Activated CD8-positive, alpha-beta T cell treated with anti-CD3 and anti-CD28 coated beads, Interleukin-2, amount 10 ng/mL, durations not matched to agents 7 days and 5 days (primary cell): ENCODE measurements around the gene FYN. TPM values are rescaled to one million over a fixed set of nuclear protein-coding genes. Genes with fewer than 3 reads are reported as not detected.
"Not testable (repeated sequence)": the region's sequence is repeated elsewhere in the genome, so short reads cannot be mapped to it uniquely, and the experiment has no call there.

ENCODE experiments used
- ATAC-seq: fragments of 150-1000 bp; cut with Tn5 transposase; one replicate; pipeline ENCODE4 v1.10.0; 2021; ENCODE audit warnings: moderate library complexity
- CTCF ChIA-PET: fragments of 350-600 bp; sonication (Branson Sonifier 250); formaldehyde crosslinking; loops from one replicate; lab custom pipeline; 2021; ENCODE audit warnings: antibody characterized with exemption; lab: Charles Lee
- POLR2A ChIA-PET: fragments of 350-600 bp; sonication (Branson Sonifier 250); formaldehyde crosslinking; loops from one replicate; lab custom pipeline; 2021; ENCODE audit warnings: antibody characterized with exemption; lab: Charles Lee
- DNase-seq: peaks from one replicate; pipeline ENCODE4 v3.0.0-alpha.2; 2020
- H3K27ac Mint-ChIP-seq: one replicate; pipeline ENCODE4 v1.8.0; 2021; ENCODE audit warnings: mild to moderate bottlenecking, mixed read lengths
- H3K27me3 Mint-ChIP-seq: one replicate; pipeline ENCODE4 v1.8.0; 2021; ENCODE audit warnings: low read depth, mixed read lengths
- H3K36me3 Mint-ChIP-seq: one replicate; pipeline ENCODE4 v1.8.0; 2021; ENCODE audit warnings: low read depth, mixed read lengths
- H3K4me1 Mint-ChIP-seq: one replicate; pipeline ENCODE4 v1.8.0; 2021; ENCODE audit warnings: low read depth, mixed read lengths
- H3K4me3 Mint-ChIP-seq: one replicate; pipeline ENCODE4 v1.8.0; 2021; ENCODE audit warnings: mild to moderate bottlenecking, mixed read lengths
- H3K9me3 Mint-ChIP-seq: one replicate; pipeline ENCODE4 v1.8.0; 2022; ENCODE audit warnings: mixed read lengths; ENCODE audit not compliant: insufficient read depth
- total RNA-seq, 2 experiments: library from RNA; stranded (reverse); gene quantifications; one replicate each; pipeline ENCODE4 v1.2.3, GENCODE V29; 2021

FYN gene
- total RNA-seq, 2 experiments from 2014 or later: 148 to 154 TPM

DNA sequence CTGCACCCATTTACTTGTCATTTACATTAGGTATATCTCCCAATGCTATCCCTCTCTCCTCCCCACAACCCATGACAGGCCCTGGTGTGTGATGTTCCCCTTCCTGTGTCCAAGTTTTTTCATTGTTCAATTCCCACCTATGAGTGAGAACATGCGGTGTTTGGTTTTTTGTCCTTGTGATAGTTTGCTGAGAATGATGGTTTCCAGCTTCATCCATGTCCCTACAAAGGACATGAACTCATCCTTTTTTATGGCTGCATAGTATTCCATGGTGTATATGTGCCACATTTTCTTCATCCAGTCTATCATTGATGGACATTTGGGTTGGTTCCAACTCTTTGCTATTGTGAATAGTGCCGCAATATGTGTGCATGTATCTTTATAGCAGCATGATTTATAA, 87.1 kb downstream of the FYN start:
- POLR2A ChIA-PET, DNase-seq, H3K9me3 Mint-ChIP-seq, CTCF ChIA-PET, ATAC-seq, H3K27me3 Mint-ChIP-seq, H3K4me3 Mint-ChIP-seq, H3K27ac Mint-ChIP-seq: not testable (repeated sequence)
- H3K4me1 Mint-ChIP-seq: peaks cover 50% of the 10 kb centered on the region
- peaks cover 38% of the 10 kb centered on the region for H3K36me3 Mint-ChIP-seq

GRCh38 chr6:111784433-111784832, 88.8 kb downstream of the FYN start:
- H3K4me3 Mint-ChIP-seq: no peak overlapping the region
- no peaks in the 10 kb centered on the region for H3K27me3 Mint-ChIP-seq

GRCh38 chr6:111782887-111783466, 90.3 kb downstream of the FYN start:
- peaks cover 53% of the 10 kb centered on the region for H3K36me3 Mint-ChIP-seq
- no peaks in the 10 kb centered on the region for H3K9me3 Mint-ChIP-seq
- CTCF ChIA-PET: interaction anchor here (1.0 to 2.6 kb wide), 5 partner anchors 11 to 72 kb away, joined by 3 to 11 read pairs (median 3); no protein-coding TSS in a partner anchor
- H3K27me3 Mint-ChIP-seq: no peaks in the 10 kb centered on the region
- H3K27ac Mint-ChIP-seq: no peak overlapping the region
- H3K4me3 Mint-ChIP-seq: no peak overlapping the region
- peaks cover 73% of the 10 kb centered on the region for H3K4me1 Mint-ChIP-seq
- ATAC-seq (no peak), DNase-seq (no peak)
- POLR2A ChIA-PET: interaction anchor here (0.6 kb wide), 1 partner anchor 21 kb away, joined by 3 read pairs; no protein-coding TSS in a partner anchor

More at GRCh38 chr6:111784433-111784832, 88.8 kb downstream of the FYN start:
- Mint-ChIP-seq H3K4me1 (peaks cover 58% of the 10 kb centered on the region), H3K36me3 (peaks cover 44% of the 10 kb centered on the region), H3K27ac (peak overlapping the region; percentile 35), H3K9me3 (no peaks in the 10 kb centered on the region)
- POLR2A ChIA-PET: interaction anchor here (0.8 to 1.4 kb wide), 4 partner anchors 9 to 208 kb away, joined by 3 to 5 read pairs (median 3); no protein-coding TSS in a partner anchor
- no peak for DNase-seq
- CTCF ChIA-PET: interaction anchor here (0.8 to 2.6 kb wide), 7 partner anchors 8 to 74 kb away, joined by 3 to 11 read pairs (median 4); no protein-coding TSS in a partner anchor
- ATAC-seq: no peak

DNA sequence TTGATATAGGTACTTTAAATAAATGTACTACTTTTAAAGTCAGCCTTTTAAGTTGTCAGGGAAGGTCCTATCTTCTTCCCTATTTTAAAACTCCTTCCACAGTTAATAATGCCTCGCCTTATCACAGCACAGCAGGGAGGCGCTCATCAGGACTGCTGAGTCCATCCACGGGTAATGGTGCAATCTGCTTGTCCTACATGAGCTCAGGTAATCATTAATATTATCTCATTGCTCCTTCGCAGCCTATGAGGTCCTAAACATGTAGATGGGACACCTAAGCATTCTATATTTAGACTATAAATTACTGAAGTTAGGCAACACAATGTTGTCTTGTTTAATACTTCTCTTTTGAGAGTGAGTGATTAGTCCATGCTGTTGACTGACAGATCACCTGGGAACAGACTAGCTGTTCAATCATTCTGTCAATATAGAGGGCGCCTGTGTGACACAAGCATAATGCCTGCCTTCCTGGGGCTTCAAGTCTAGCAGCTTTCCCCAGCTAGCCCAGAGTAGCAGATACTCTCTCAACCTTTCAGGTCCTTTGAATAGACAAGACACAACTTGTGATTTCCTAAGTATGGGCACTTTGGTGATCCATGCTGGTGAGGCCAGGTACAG, 91.0 kb downstream of the FYN start:
- Mint-ChIP-seq H3K4me1 (peaks cover 80% of the 10 kb centered on the region), H3K36me3 (peaks cover 53% of the 10 kb centered on the region), H3K27me3 (no peaks in the 10 kb centered on the region), H3K27ac (no peak overlapping the region), H3K9me3 (no peaks in the 10 kb centered on the region), H3K4me3 (no peak overlapping the region)
- no peak for ATAC-seq
- ChIA-PET CTCF (interaction anchor here (1.0 to 2.6 kb wide), 4 partner anchors 18 to 71 kb away, joined by 3 to 11 read pairs (median 4); no protein-coding TSS in a partner anchor), POLR2A (no interaction called here)
- no peak for DNase-seq

DNA sequence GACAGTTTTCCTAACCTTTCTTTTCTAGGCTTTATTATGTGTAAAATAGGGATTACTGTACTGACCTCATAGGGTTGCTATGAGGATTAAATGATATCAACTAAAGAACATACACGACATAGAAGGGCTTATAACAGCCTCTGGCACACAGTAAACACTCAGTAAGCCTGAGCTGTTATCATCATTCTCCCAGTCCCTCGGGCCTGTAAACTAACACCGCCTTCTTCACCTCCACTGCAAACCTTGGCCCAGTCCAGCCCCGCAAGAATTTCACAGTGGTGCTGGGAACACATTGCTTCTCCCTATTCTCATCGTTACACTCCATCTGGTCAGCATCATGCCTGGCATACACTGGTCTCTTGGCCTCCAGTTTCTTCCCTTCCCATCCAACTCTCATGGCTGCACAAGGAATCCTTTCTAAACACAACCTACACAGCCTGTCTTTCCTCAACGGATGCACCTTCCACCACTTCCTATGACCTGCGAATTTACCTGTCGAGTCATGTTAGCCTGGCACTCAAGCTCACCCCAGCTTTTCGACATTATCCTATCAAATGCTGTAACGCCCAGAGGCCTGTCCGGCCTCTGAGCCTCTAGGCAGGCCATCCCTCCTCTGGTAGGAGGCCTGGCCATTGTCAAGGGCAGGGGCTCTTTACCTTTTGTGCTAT, 92.1 kb downstream of the FYN start:
- peak overlapping the region; percentile 79 for H3K27ac Mint-ChIP-seq
- POLR2A ChIA-PET: interaction anchor here (1.6 kb wide), 1 partner anchor 12 kb away, joined by 4 read pairs; no protein-coding TSS in a partner anchor
- H3K36me3 Mint-ChIP-seq: peaks cover 48% of the 10 kb centered on the region
- CTCF ChIA-PET: interaction anchor here (1.0 to 1.7 kb wide), 3 partner anchors 11 to 70 kb away, joined by 3 to 6 read pairs (median 3); no protein-coding TSS in a partner anchor
- DNase-seq (no peak), ATAC-seq (no peak)
- peak overlapping the region; percentile 20 for H3K4me3 Mint-ChIP-seq
- H3K9me3 Mint-ChIP-seq: no peaks in the 10 kb centered on the region
- H3K27me3 Mint-ChIP-seq: no peaks in the 10 kb centered on the region
- peaks cover 84% of the 10 kb centered on the region for H3K4me1 Mint-ChIP-seq

DNA sequence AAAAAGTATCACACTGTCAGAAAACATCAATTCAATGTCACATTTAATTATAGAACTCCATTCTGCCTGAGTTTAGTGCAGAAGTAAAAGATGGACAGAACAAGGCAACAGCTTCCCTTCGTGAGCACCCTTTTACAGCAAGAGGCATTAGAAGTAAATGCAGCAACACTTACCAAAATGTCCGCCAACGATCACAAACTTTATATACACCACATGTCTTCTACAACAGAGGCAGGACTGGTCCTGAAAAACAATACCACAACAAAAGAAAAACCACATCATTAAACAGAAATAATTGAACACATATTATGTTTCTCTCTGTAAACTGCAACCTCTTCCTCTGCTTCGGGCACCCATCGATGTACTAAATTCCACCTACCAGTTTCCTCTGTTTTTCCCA, 92.9 kb downstream of the FYN start:
- DNase-seq (peak; percentile 7), ATAC-seq (peak; percentile 29)
- peaks cover 48% of the 10 kb centered on the region for H3K36me3 Mint-ChIP-seq
- ChIA-PET CTCF (interaction anchor here (1.0 to 1.7 kb wide), 5 partner anchors 10 to 70 kb away, joined by 3 to 6 read pairs (median 4); no protein-coding TSS in a partner anchor), POLR2A (interaction anchor here (1.6 kb wide), 1 partner anchor 13 kb away, joined by 4 read pairs; no protein-coding TSS in a partner anchor)
- H3K4me3 Mint-ChIP-seq: peak overlapping the region; percentile 26
- peak overlapping the region; percentile 75 for H3K27ac Mint-ChIP-seq
- H3K4me1 Mint-ChIP-seq: peaks cover 89% of the 10 kb centered on the region
- no peaks in the 10 kb centered on the region for H3K9me3 Mint-ChIP-seq
- H3K27me3 Mint-ChIP-seq: no peaks in the 10 kb centered on the region

DNA sequence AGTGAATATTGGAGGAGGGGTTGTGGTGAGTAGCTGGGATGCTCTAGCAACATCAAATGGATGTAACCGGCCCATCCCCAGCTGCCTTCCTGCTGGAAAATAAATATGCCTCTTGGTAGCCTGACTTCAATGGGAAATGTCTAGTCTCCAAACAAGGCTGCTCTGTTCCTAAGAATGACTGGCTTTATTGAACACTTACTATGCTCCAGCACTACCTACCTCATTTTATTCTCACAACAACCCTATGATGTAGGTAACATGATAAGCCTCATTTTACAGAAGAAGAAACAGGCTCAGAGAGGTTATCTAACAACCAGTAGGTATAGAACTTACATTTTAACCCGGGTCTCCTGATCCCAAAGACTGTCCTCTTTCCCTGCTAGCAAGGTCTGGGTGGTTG, 93.6 kb downstream of the FYN start:
- H3K9me3 Mint-ChIP-seq: no peaks in the 10 kb centered on the region
- no peaks in the 10 kb centered on the region for H3K27me3 Mint-ChIP-seq
- DNase-seq (no peak), ATAC-seq (no peak)
- H3K4me1 Mint-ChIP-seq: peaks cover 89% of the 10 kb centered on the region
- peaks cover 43% of the 10 kb centered on the region for H3K36me3 Mint-ChIP-seq
- ChIA-PET CTCF (interaction anchor here (1.0 to 1.6 kb wide), 5 partner anchors 9 to 70 kb away, joined by 3 to 4 read pairs (median 4); no protein-coding TSS in a partner anchor), POLR2A (interaction anchor here (0.7 to 1.2 kb wide), 3 partner anchors 12 to 18 kb away, joined by 3 read pairs; no protein-coding TSS in a partner anchor)
- H3K4me3 Mint-ChIP-seq: no peak overlapping the region
- peak overlapping the region; percentile 27 for H3K27ac Mint-ChIP-seq

- POLR2A ChIA-PET: interaction anchor here (0.6 to 1.2 kb wide), 4 partner anchors 12 to 53 kb away, joined by 3 read pairs; no protein-coding TSS in a partner anchor
- peak overlapping the region; percentile 27 for H3K27ac Mint-ChIP-seq
- H3K27me3 Mint-ChIP-seq: no peaks in the 10 kb centered on the region
- H3K4me3 Mint-ChIP-seq: no peak overlapping the region
- H3K4me1 Mint-ChIP-seq: peaks cover 89% of the 10 kb centered on the region
- peaks cover 41% of the 10 kb centered on the region for H3K36me3 Mint-ChIP-seq
- ATAC-seq (no peak), DNase-seq (peak; percentile 8)
- H3K9me3 Mint-ChIP-seq: no peaks in the 10 kb centered on the region
- CTCF ChIA-PET: interaction anchor here (1.2 to 1.6 kb wide), 5 partner anchors 15 to 264 kb away, joined by 3 to 4 read pairs (median 4); no protein-coding TSS in a partner anchor
Observed at GRCh38 chr6:111779031-111779430, 94.2 kb downstream of the FYN start.

- H3K4me1 Mint-ChIP-seq: peaks cover 78% of the 10 kb centered on the region
- H3K36me3 Mint-ChIP-seq: peaks cover 30% of the 10 kb centered on the region
- ChIA-PET CTCF (interaction anchor here (0.9 to 1.7 kb wide), 9 partner anchors 9 to 96 kb away, joined by 3 to 8 read pairs (median 5); partner anchors contain the start of gene FYN), POLR2A (interaction anchor here (0.7 to 1.4 kb wide), 3 partner anchors 10 to 263 kb away, joined by 3 to 4 read pairs (median 3); no protein-coding TSS in a partner anchor)
- peak overlapping the region; percentile 69 for H3K27ac Mint-ChIP-seq
- DNase-seq (peak; percentile 32), ATAC-seq (peak; percentile 32)
- no peak overlapping the region for H3K4me3 Mint-ChIP-seq
- no peaks in the 10 kb centered on the region for H3K9me3 Mint-ChIP-seq
- no peaks in the 10 kb centered on the region for H3K27me3 Mint-ChIP-seq
Observed at GRCh38 chr6:111777357-111777756, 95.9 kb downstream of the FYN start.

DNA sequence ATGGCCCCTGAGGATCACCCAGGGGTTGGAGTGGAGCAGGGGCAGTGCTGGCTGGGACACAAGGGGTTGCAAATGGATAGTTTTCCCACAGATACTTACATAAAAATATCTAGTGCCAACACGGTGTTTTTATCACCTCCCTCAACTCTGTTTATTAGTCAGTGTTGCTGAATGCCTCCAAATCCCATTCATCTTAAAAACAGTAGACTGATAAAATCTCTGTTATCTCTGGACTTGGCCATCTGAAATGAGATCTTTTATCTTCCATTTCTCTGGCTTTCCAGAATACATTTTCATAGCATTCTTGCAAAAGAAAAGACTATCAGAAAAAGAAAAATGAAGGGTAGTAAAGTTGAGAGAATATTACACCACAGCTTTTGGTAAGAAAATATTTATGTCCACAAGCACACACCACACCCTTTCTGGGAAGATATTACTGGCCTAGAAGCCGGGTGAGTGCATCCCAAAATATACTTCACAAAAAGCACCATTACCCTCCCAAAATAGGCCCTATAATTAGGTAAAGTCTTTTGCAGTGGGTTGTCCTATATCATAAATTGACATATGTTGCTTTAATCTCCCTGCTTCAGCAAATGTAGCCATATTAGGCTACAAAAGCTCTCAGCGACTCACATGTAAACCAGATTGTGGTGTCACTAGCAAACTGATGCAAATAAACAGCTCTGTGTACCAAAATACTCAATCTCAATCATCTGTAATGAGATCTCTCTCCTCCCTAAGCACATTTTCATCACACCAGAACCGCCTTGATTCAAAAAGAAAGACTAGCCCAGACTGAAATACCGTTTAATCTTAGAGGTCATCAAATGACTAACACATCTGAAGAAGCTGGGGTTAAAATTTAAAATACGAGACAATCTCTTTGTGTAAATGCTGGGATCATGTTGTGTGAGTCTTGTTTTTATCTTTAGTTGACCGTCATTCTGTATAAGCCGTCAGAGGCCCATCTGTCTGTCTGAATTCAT, 96.7 kb downstream of the FYN start:
- ChIA-PET CTCF (interaction anchor here (0.9 to 1.7 kb wide), 10 partner anchors 8 to 97 kb away, joined by 3 to 8 read pairs (median 4); partner anchors contain the start of gene FYN), POLR2A (interaction anchor here (0.7 to 2.1 kb wide), 4 partner anchors 8 to 263 kb away, joined by 3 to 4 read pairs (median 4); no protein-coding TSS in a partner anchor)
- H3K36me3 Mint-ChIP-seq: peaks cover 36% of the 10 kb centered on the region
- no peaks in the 10 kb centered on the region for H3K27me3 Mint-ChIP-seq
- peak overlapping the region; percentile 51 for H3K27ac Mint-ChIP-seq
- no peak for DNase-seq
- H3K4me3 Mint-ChIP-seq: no peak overlapping the region
- peaks cover 80% of the 10 kb centered on the region for H3K4me1 Mint-ChIP-seq
- no peak for ATAC-seq
- no peaks in the 10 kb centered on the region for H3K9me3 Mint-ChIP-seq
